Colonic mucosa (tissue), 4 donors: ENCODE measurements around the gene IL17D. TPM values are rescaled to one million over a fixed set of nuclear protein-coding genes. Genes with fewer than 3 reads are reported as not detected.

Experiments used
- DNase-seq: peaks from one replicate; pipeline ENCODE4 v3.0.0-alpha.2; 2020
- H3K27ac ChIP-seq: fragments of 200-600 bp; one replicate; pipeline ENCODE4 v1.8.0; 2021
- H3K27me3 ChIP-seq: fragments of 200-600 bp; one replicate; pipeline ENCODE4 v1.8.0; 2021
- H3K36me3 ChIP-seq: fragments of 200-600 bp; one replicate; pipeline ENCODE4 v1.8.0; 2021
- H3K4me1 ChIP-seq: fragments of 200-600 bp; one replicate; pipeline ENCODE4 v1.8.0; 2021; ENCODE audit warnings: mild to moderate bottlenecking
- H3K4me3 ChIP-seq: fragments of 200-600 bp; one replicate; pipeline ENCODE4 v1.8.0; 2021
- H3K9ac ChIP-seq, 2 donors: one replicate each; pipeline ENCODE4 v1.7.0; 2013; ENCODE audit warnings: control low read depth in 2 of 2, low read depth in 2 of 2, low read length in 2 of 2
- H3K9me3 ChIP-seq: fragments of 200-600 bp; one replicate; pipeline ENCODE4 v1.8.0; 2021
- CTCF ChIP-seq: fragments of 200-600 bp; IDR thresholded peaks from one replicate; pipeline ENCODE4 v1.8.0; 2022; ENCODE audit warnings: antibody characterized with exemption, mild to moderate bottlenecking
- intact Hi-C: fragments of 100-400 bp; cut with DNase I; formaldehyde crosslinking; loops from one replicate; pipeline ENCODE4 v1.14.1; 2022
- total RNA-seq, 2 donors: library from RNA; stranded (reverse); fragmentation: NEBNext Ultra II Directional in 1 of 2; extraction: Animal tissue kit (Norgen Biotek cat#: 25700) in 1 of 2; gene quantifications; one replicate each; pipeline ENCODE4 v1.2.1, GENCODE V29; 2021
- donor health status: healthy.
- donor health status: DM: no; HTN: no; CAD: no.
- donor health status: DM: no; HTN: no; CAD: no.

Gene IL17D
- total RNA-seq, 2 donors from 2014 or later = 0.49 to 0.93 TPM

- no peak overlapping the region for H3K27ac ChIP-seq
- no peaks in the 10 kb centered on the region for H3K9me3 ChIP-seq
- no peak overlapping the region for H3K9ac ChIP-seq
- no peaks in the 10 kb centered on the region for H3K36me3 ChIP-seq
- no peak for TF ChIP-seq CTCF
- intact Hi-C loops = no loop called here
- no peak overlapping the region for H3K4me3 ChIP-seq
- no peaks in the 10 kb centered on the region for H3K4me1 ChIP-seq
- no peak for DNase-seq
- no peaks in the 10 kb centered on the region for H3K27me3 ChIP-seq
Measured at GRCh38 chr13:20709369-20709768, 5.9 kb downstream of the IL17D start.

- Histone ChIP-seq H3K9me3 (no peaks in the 10 kb centered on the region), H3K9ac (no peak overlapping the region), H3K4me3 (no peak overlapping the region), H3K27me3 (no peaks in the 10 kb centered on the region), H3K4me1 (no peaks in the 10 kb centered on the region), H3K27ac (no peak overlapping the region), H3K36me3 (no peaks in the 10 kb centered on the region)
- no peak for TF ChIP-seq CTCF
- intact Hi-C loops = loop anchor here (5.0 kb wide), 2 partner anchors 123 to 217 kb away; no protein-coding TSS in a partner anchor
- DNase-seq = no peak
Measured at GRCh38 chr13:20709782-20710181, 6.3 kb downstream of the IL17D start.

GRCh38 chr13:20711301-20712044, 8.0 kb downstream of the IL17D start:
- Histone ChIP-seq H3K9me3 (no peaks in the 10 kb centered on the region), H3K36me3 (no peaks in the 10 kb centered on the region), H3K4me1 (no peaks in the 10 kb centered on the region), H3K4me3 (no peak overlapping the region), H3K27me3 (no peaks in the 10 kb centered on the region), H3K9ac (no peak overlapping the region), H3K27ac (no peak overlapping the region)
- DNase-seq = no peak
- intact Hi-C loops = loop anchor here (2.0 to 5.0 kb wide), 3 partner anchors 121 to 219 kb away; no protein-coding TSS in a partner anchor
- no peak for TF ChIP-seq CTCF

GRCh38 chr13:20713014-20713376, 9.5 kb downstream of the IL17D start:
- Histone ChIP-seq H3K9ac (no peak overlapping the region), H3K9me3 (no peaks in the 10 kb centered on the region), H3K4me1 (no peaks in the 10 kb centered on the region), H3K27me3 (no peaks in the 10 kb centered on the region), H3K36me3 (no peaks in the 10 kb centered on the region), H3K4me3 (no peak overlapping the region), H3K27ac (no peak overlapping the region)
- DNase-seq = no peak
- intact Hi-C loops = loop anchor here (2.0 to 5.0 kb wide), 3 partner anchors 119 to 221 kb away; no protein-coding TSS in a partner anchor
- no peak for TF ChIP-seq CTCF

GRCh38 chr13:20713751-20714150, 10.3 kb downstream of the IL17D start:
- no peaks in the 10 kb centered on the region for H3K4me1 ChIP-seq
- H3K27me3 ChIP-seq = no peaks in the 10 kb centered on the region
- no peak for DNase-seq
- intact Hi-C loops = loop anchor here (2.0 to 5.0 kb wide), 3 partner anchors 119 to 221 kb away; no protein-coding TSS in a partner anchor
- no peak for TF ChIP-seq CTCF
- H3K9ac ChIP-seq = no peak overlapping the region
- H3K36me3 ChIP-seq = no peaks in the 10 kb centered on the region
- no peak overlapping the region for H3K27ac ChIP-seq
- no peak overlapping the region for H3K4me3 ChIP-seq
- no peaks in the 10 kb centered on the region for H3K9me3 ChIP-seq
